K562 (cell line): Measurements from ENCODE around the gene ATXN7L2. TPM values are rescaled to one million over a fixed set of nuclear protein-coding genes. Genes with fewer than 3 reads are reported as not detected.
A peak's percentile ranks its signal among the peaks of the same experiment; 100 is the strongest.

Source experiments
- ATAC-seq: fragments of 200-7000 bp; cut with Tn5 transposase; 3 replicates; pipeline ENCODE4 v1.9.1; 2020; ENCODE audit warnings: moderate library complexity
- BruUV-seq: library from RNA; stranded (reverse); fragments of 400-500 nt; replicated peaks from 2 replicates; lab custom pipeline; 2021; lab: Mats Ljungman, UMichigan
- CTCF ChIA-PET: fragments of 300-600 bp; formaldehyde crosslinking; extraction: SDS; loops from one replicate; lab custom pipeline; 2021; ENCODE audit warnings: low intra/inter-chr PET ratio; lab: Yijun Ruan, JAX
- POLR2A ChIA-PET: fragments of 300-600, 350-650 bp; sonication (Branson Sonifier 250); formaldehyde crosslinking; extraction: SDS; loops from one replicate; lab custom pipeline; 2021; ENCODE audit warnings: antibody characterized with exemption, inconsistent platforms; lab: Yijun Ruan, JAX
- DNase-seq, 4 experiments: peaks; one replicate each; pipeline versions ENCODE4 v3.0.0 to v3.0.0-alpha.2; 2011 to 2018; ENCODE audit warnings: low spot score in 3 of 4, mixed read lengths in 3 of 4; ENCODE audit errors: extremely low read depth in 1 of 4
- FAIRE-seq: peaks from 2 replicates; lab custom pipeline; 2011; peaks lifted over from hg19 to GRCh38; lab: Jason Lieb, UNC
- H2AFZ ChIP-seq: 2 replicates; pipeline ENCODE4 v1.6.0; 2011; ENCODE audit warnings: low read depth, low read length, control low read depth, inconsistent platforms
- H3K27ac ChIP-seq: fragments of 200-600 bp; 3 replicates; pipeline ENCODE4 v1.8.0; 2011; ENCODE audit warnings: low read depth, mild to moderate bottlenecking, control low read depth, inconsistent platforms, low read length, moderate library complexity, mixed read lengths; ENCODE audit errors: extremely low read depth
- H3K27me3 ChIP-seq, 2 experiments: fragments of 300-600 bp in 1 of 2; 2 replicates in 1 of 2; 3 replicates in 1 of 2; pipeline versions ENCODE4 v1.6.0 to v1.8.0; 2011; ENCODE audit warnings: inconsistent platforms in 2 of 2, low read length in 2 of 2, mild to moderate bottlenecking in 1 of 2, mixed read lengths in 1 of 2, moderate library complexity in 1 of 2; ENCODE audit not compliant: control insufficient read depth in 2 of 2, insufficient read depth in 2 of 2
- H3K36me3 ChIP-seq: fragments of 300-600 bp; 3 replicates; pipeline ENCODE4 v1.8.0; 2011; ENCODE audit warnings: mild to moderate bottlenecking, low read length, inconsistent platforms; ENCODE audit not compliant: control insufficient read depth, insufficient read depth
- H3K4me1 ChIP-seq, 2 experiments: fragments of 200-600 bp in 1 of 2; replicated peaks in 1 of 2; 2 replicates in 1 of 2; 3 replicates in 1 of 2; pipeline versions ENCODE4 v1.5.1 to v1.8.0; 2011; ENCODE audit warnings: inconsistent platforms in 2 of 2, low read length in 2 of 2, mild to moderate bottlenecking in 1 of 2, mixed read lengths in 1 of 2, moderate library complexity in 1 of 2; ENCODE audit not compliant: control insufficient read depth in 2 of 2, insufficient read depth in 2 of 2
- H3K4me2 ChIP-seq: 2 replicates; pipeline ENCODE4 v1.6.1; 2011; ENCODE audit warnings: low read length, control low read depth, inconsistent platforms, mixed read lengths; ENCODE audit not compliant: insufficient read depth
- H3K4me3 ChIP-seq: fragments of 200-600 bp; sonication (generic), shearing (Covaris generic); 2 replicates; pipeline ENCODE4 v1.5.1; 2016; ENCODE audit warnings: control low read depth, inconsistent platforms
- H3K79me2 ChIP-seq: fragments of 200-600 bp; 3 replicates; pipeline ENCODE4 v1.8.0; 2011; ENCODE audit warnings: low read length, inconsistent platforms; ENCODE audit not compliant: control insufficient read depth, insufficient read depth
- H3K9ac ChIP-seq, 2 experiments: 2 replicates each; pipeline versions ENCODE4 v1.6.0 to v1.6.1; 2011; ENCODE audit warnings: low read depth in 2 of 2, low read length in 2 of 2, control low read depth in 1 of 2, inconsistent platforms in 1 of 2, mild to moderate bottlenecking in 1 of 2, mixed read lengths in 1 of 2; ENCODE audit not compliant: insufficient read depth in 1 of 2
- H3K9me1 ChIP-seq: one replicate; pipeline ENCODE4 v1.6.0; 2011; ENCODE audit warnings: inconsistent platforms, mild to moderate bottlenecking, low read length, moderate library complexity; ENCODE audit not compliant: control insufficient read depth, insufficient read depth
- H3K9me3 ChIP-seq: replicated peaks from 2 replicates; pipeline ENCODE4 v1.5.1; 2011; ENCODE audit warnings: low read depth, low read length, inconsistent platforms; ENCODE audit not compliant: control insufficient read depth, insufficient read depth
- H4K20me1 ChIP-seq: replicated peaks from 2 replicates; pipeline ENCODE4 v1.6.1; 2011; ENCODE audit warnings: low read length, inconsistent platforms, mixed read lengths; ENCODE audit not compliant: control insufficient read depth, insufficient read depth
- ATF3 ChIP-seq, 2 experiments: fragments of 450-650 bp in 1 of 2; sonication (generic) in 1 of 2; formaldehyde crosslinking in 1 of 2; IDR thresholded peaks in 1 of 2; conservative IDR thresholded peaks in 1 of 2; 2 replicates each; pipeline versions ENCODE4 v1.6.1 to v1.8.1; 2016 to 2023; ENCODE audit warnings: mild to moderate bottlenecking in 2 of 2, moderate library complexity in 2 of 2, inconsistent platforms in 1 of 2, missing genetic modification reagents in 1 of 2
- CBX3 ChIP-seq, 2 experiments: IDR thresholded peaks; 1 replicate in 1 of 2; 2 replicates in 1 of 2; pipeline ENCODE4 v1.6.1; 2012; ENCODE audit warnings: inconsistent platforms in 2 of 2, low read length in 2 of 2, borderline replicate concordance in 1 of 2, control low read depth in 1 of 2
- CEBPB ChIP-seq: fragments of 450-650 bp; IDR thresholded peaks from 2 replicates; pipeline ENCODE4 v1.6.1; 2016; ENCODE audit warnings: missing genetic modification characterization, missing compliant biosample characterization
- CEBPG ChIP-seq, 3 experiments: fragments of 200-800 bp in 1 of 3; sonication (Bioruptor generic) in 1 of 3; sonication (generic) in 1 of 3; formaldehyde crosslinking in 1 of 3; IDR thresholded peaks in 2 of 3; conservative IDR thresholded peaks in 1 of 3; 2 replicates each; pipeline versions ENCODE4 v1.6.1 to v1.8.0; 2016 to 2022; ENCODE audit warnings: missing compliant biosample characterization in 2 of 3, missing genetic modification characterization in 2 of 3, mild to moderate bottlenecking in 1 of 3, missing genetic modification reagents in 1 of 3
- CEBPZ ChIP-seq: fragments of 150-350 bp; IDR thresholded peaks from 2 replicates; pipeline ENCODE4 v1.6.1; 2014; ENCODE audit warnings: low read depth, mild to moderate bottlenecking, low read length, borderline replicate concordance
- ILK ChIP-seq: fragments of 450-650 bp; IDR thresholded peaks from 2 replicates; pipeline ENCODE4 v1.6.1; 2016; ENCODE audit warnings: missing genetic modification characterization, low read depth, mild to moderate bottlenecking, missing compliant biosample characterization, moderate library complexity, borderline replicate concordance
- NFE2L1 ChIP-seq: fragments of 450-650 bp; IDR thresholded peaks from 2 replicates; pipeline ENCODE4 v1.6.1; 2016; ENCODE audit warnings: missing genetic modification characterization, low read depth, mild to moderate bottlenecking, missing compliant biosample characterization, moderate library complexity, borderline replicate concordance
- RBM17 ChIP-seq: fragments of 200-400 bp; formaldehyde crosslinking; IDR thresholded peaks from 2 replicates; pipeline ENCODE4 v1.6.1; 2017; ENCODE audit warnings: low read depth, mild to moderate bottlenecking, low read length, borderline replicate concordance
- SMAD3 ChIP-seq: fragments of 450-650 bp; formaldehyde crosslinking; conservative IDR thresholded peaks from 2 replicates; pipeline ENCODE4 v1.4.0; 2020; ENCODE audit warnings: mild to moderate bottlenecking
- SUPT5H ChIP-seq: fragments of 450-650 bp; IDR thresholded peaks from 2 replicates; pipeline ENCODE4 v1.6.1; 2016
- TRIM24 ChIP-seq, 2 experiments: fragments of 450-650 bp; IDR thresholded peaks; 2 replicates each; pipeline ENCODE4 v1.6.1; 2016
- ZFP36 ChIP-seq: fragments of 150-350 bp; IDR thresholded peaks from 2 replicates; pipeline ENCODE4 v1.6.1; 2018; ENCODE audit warnings: low read length, low read depth; ENCODE audit not compliant: partially characterized antibody
- WGBS: fragments of 100-300 bp; shearing (Covaris generic); methylation state at CpG from one replicate; pipeline ENCODE4 v1.1.6; 2016; ENCODE audit warnings: low coverage, mixed read lengths; ENCODE audit not compliant: insufficient coverage; ENCODE audit errors: missing lambda C conversion rate; 5-methylcytosine and 5-hydroxymethylcytosine counted together
- in situ Hi-C: fragments of 300-500 bp; cut with MboI; formaldehyde crosslinking; loops from 4 replicates; pipeline ENCODE4 v1.15.0; 2018; ENCODE audit warnings: inconsistent platforms, mixed read lengths
- intact Hi-C: fragments of 100-400 bp; cut with micrococcal nuclease; formaldehyde crosslinking; loops from 2 replicates; pipeline ENCODE4 v1.14.2; 2022
- polyA plus RNA-seq, 8 experiments: library from polyadenylated mRNA; depleted of rRNA in 4 of 8; stranded (reverse) in 5 of 8; unstranded in 3 of 8; fragments of >200 nt; fragmentation: Nextera tagmentation in 2 of 8; fragmentation: Illumina TruSeq in 1 of 8; extraction: Ambion mirVana in 2 of 8; extraction: Trizol in 1 of 8; gene quantifications; 2 replicates each; pipeline versions ENCODE4 v1.2.1 to v1.2.3, GENCODE V29; 2011 to 2014; ENCODE audit warnings: inconsistent platforms in 1 of 8, missing spikeins in 1 of 8
- total RNA-seq, 7 experiments: library from RNA; depleted of rRNA in 6 of 7; stranded (reverse); fragments of >200 nt in 6 of 7; fragmentation: Illumina TruSeq in 2 of 7; extraction: Trizol in 2 of 7; gene quantifications; 2 replicates each; pipeline versions ENCODE4 v1.2.1 to v1.2.3, GENCODE V29; 2011 to 2021; ENCODE audit warnings: low replicate concordance in 1 of 7

ATXN7L2 gene
- total and polyA plus RNA-seq, 9 of the 15 experiments (the other 6 are each of a cell fraction or from before 2014, with no cell fraction given): 0.21 to 10.4 (median 5.8) TPM

- CTCF ChIA-PET: no interaction called here
- WGBS: 20% methylated on average over 1 of the region's 1 CpG
- ATAC-seq (no peak), DNase-seq (no peak), FAIRE-seq (no peak)
- H3K27me3 ChIP-seq: no peaks in the 10 kb centered on the region
- H3K9me1 ChIP-seq: no peaks in the 10 kb centered on the region
- H3K4me1 ChIP-seq: peaks cover 0 to 14% of the 10 kb centered on the region in 2 experiments; a peak in 3 of 5 replicates
- in situ Hi-C loops: no loop called here
- POLR2A ChIA-PET: no interaction called here
- no peak overlapping the region for H3K27ac ChIP-seq
- peaks cover 2% of the 10 kb centered on the region; the same call in 1 of the 2 replicates for H3K9me3 ChIP-seq
- TF ChIP-seq CEBPZ (peak; percentile 45; the same call in 1 of the 2 replicates), RBM17 (no peak), SMAD3 (CRISPR knock-in tag) (no peak), CEBPG (CRISPR knock-in tag; IDR thresholded peaks at IDR 0.05) (peak; percentile 38; the same call in 1 of the 2 replicates), CEBPG (tag; conservative IDR thresholded peaks at IDR 0.05 in 1 of 2, IDR thresholded peaks at IDR 0.05 in 1 of 2) (peak; percentile 76 to 78), SUPT5H (no peak), CEBPB (tag) (peak; percentile 72), NFE2L1 (tag) (no peak), TRIM24 (IDR thresholded peaks at IDR 0.05) (peak; percentile 69 to 74), ILK (no peak), ATF3 (IDR thresholded peaks at IDR 0.05) (peak; percentile 91), ATF3 (CRISPR knock-in tag; conservative IDR thresholded peaks at IDR 0.05) (no peak), ZFP36 (peak; percentile 75), CBX3 (IDR thresholded peaks at IDR 0.05; ENCODE audit: borderline replicate concordance in 1 of 2, low read length in 2 of 2) (peak in 1 of 2 experiments; percentile 16; a peak in 1 of 3 replicates)
- intact Hi-C loops: no loop called here
- H3K9ac ChIP-seq: no peak overlapping the region
- H3K79me2 ChIP-seq: no peaks in the 10 kb centered on the region
- no peak overlapping the region for H3K4me3 ChIP-seq
- H2AFZ ChIP-seq: no peak overlapping the region
- no peak overlapping the region for H3K4me2 ChIP-seq
- no peaks in the 10 kb centered on the region for H3K36me3 ChIP-seq
- BruUV-seq: no TSS peak
- no peaks in the 10 kb centered on the region for H4K20me1 ChIP-seq
Observed at GRCh38 chr1:109434484-109434883, 49.2 kb upstream of the ATXN7L2 start.
